ENCODE results near the gene ZMYND15.

- TF ChIP-seq POLR2AphosphoS5 (IDR thresholded peaks at IDR 0.05; ENCODE audit: low read depth, low read length) (no peak), MAX (IDR thresholded peaks at IDR 0.05) (no peak), EZH2phosphoT487 (IDR thresholded peaks at IDR 0.05; ENCODE audit: borderline replicate concordance) (no peak), POLR2A (IDR thresholded peaks at IDR 0.05; ENCODE audit: borderline replicate concordance, extremely low read depth, insufficient read depth, insufficient read length) (no peak), TCF7L2 (IDR thresholded peaks at IDR 0.05; ENCODE audit: borderline replicate concordance, extremely low read depth, insufficient read depth, insufficient read length) (no peak), CTCF (IDR thresholded peaks at IDR 0.05 in 2 of 3, conservative IDR thresholded peaks at IDR 0.05 in 1 of 3; ENCODE audit: borderline replicate concordance in 1 of 3, insufficient read depth in 1 of 3, low read depth in 2 of 3, low read length in 2 of 3) (no peak), ZFX (IDR thresholded peaks at IDR 0.05) (no peak), SRF (IDR thresholded peaks at IDR 0.05; ENCODE audit: low read depth) (no peak), YY1 (IDR thresholded peaks at IDR 0.05; ENCODE audit: extremely low read depth, insufficient replicate concordance, low read depth, low read length) (no peak), CEBPB (IDR thresholded peaks at IDR 0.05; ENCODE audit: low read depth) (no peak), RAD21 (IDR thresholded peaks at IDR 0.05; ENCODE audit: low read depth) (no peak), EZH2 (IDR thresholded peaks at IDR 0.05) (no peak), ELF1 (IDR thresholded peaks at IDR 0.05; ENCODE audit: borderline replicate concordance, low read depth) (no peak)
- TF ChIP-seq, protein P1, sequence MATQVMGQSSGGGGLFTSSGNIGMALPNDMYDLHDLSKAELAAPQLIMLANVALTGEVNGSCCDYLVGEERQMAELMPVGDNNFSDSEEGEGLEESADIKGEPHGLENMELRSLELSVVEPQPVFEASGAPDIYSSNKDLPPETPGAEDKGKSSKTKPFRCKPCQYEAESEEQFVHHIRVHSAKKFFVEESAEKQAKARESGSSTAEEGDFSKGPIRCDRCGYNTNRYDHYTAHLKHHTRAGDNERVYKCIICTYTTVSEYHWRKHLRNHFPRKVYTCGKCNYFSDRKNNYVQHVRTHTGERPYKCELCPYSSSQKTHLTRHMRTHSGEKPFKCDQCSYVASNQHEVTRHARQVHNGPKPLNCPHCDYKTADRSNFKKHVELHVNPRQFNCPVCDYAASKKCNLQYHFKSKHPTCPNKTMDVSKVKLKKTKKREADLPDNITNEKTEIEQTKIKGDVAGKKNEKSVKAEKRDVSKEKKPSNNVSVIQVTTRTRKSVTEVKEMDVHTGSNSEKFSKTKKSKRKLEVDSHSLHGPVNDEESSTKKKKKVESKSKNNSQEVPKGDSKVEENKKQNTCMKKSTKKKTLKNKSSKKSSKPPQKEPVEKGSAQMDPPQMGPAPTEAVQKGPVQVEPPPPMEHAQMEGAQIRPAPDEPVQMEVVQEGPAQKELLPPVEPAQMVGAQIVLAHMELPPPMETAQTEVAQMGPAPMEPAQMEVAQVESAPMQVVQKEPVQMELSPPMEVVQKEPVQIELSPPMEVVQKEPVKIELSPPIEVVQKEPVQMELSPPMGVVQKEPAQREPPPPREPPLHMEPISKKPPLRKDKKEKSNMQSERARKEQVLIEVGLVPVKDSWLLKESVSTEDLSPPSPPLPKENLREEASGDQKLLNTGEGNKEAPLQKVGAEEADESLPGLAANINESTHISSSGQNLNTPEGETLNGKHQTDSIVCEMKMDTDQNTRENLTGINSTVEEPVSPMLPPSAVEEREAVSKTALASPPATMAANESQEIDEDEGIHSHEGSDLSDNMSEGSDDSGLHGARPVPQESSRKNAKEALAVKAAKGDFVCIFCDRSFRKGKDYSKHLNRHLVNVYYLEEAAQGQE (IDR thresholded peaks at IDR 0.05; ENCODE audit: low read depth) = no peak
These were observed 18.8 kb upstream of the ZMYND15 start for GRCh38 chr17:4720787-4721186.
